Endothelial cell of umbilical vein (primary cell): ENCODE measurements around the gene ROCK2. TPM values are rescaled to one million over a fixed set of nuclear protein-coding genes. Genes with fewer than 3 reads are reported as not detected.

Experiments
- BruUV-seq: library from RNA; stranded (reverse); fragments of 400-500 nt; replicated peaks from 2 replicates; lab custom pipeline; 2021; lab: Mats Ljungman, UMichigan
- CTCF ChIA-PET: fragments of 300-600, 350-600 bp; sonication (Branson Sonifier 250); formaldehyde crosslinking; loops from one replicate; lab custom pipeline; 2021; ENCODE audit warnings: antibody characterized with exemption, inconsistent platforms; lab: Charles Lee
- POLR2A ChIA-PET: fragments of 300-600, 350-600 bp; sonication (Branson Sonifier 250); formaldehyde crosslinking; loops from one replicate; lab custom pipeline; 2021; ENCODE audit warnings: antibody characterized with exemption, inconsistent platforms; lab: Charles Lee
- DNase-seq: peaks from one replicate; pipeline ENCODE4 v3.0.0-alpha.2; 2011; ENCODE audit warnings: low read depth, low spot score
- FAIRE-seq: peaks from 2 replicates; lab custom pipeline; 2011; peaks lifted over from hg19 to GRCh38; lab: Jason Lieb, UNC
- H2AFZ ChIP-seq: 2 replicates; pipeline ENCODE4 v1.6.0; 2012; ENCODE audit warnings: low read depth, low read length, control low read depth, inconsistent platforms
- H3K27ac ChIP-seq: 2 replicates; pipeline ENCODE4 v1.5.1; 2011; ENCODE audit warnings: low read depth, mild to moderate bottlenecking, control low read depth, low read length, moderate library complexity; ENCODE audit not compliant: insufficient read depth
- H3K27me3 ChIP-seq, 2 experiments: 2 replicates each; pipeline versions ENCODE4 v1.6.0 to v1.6.1; 2011; ENCODE audit warnings: low read length in 2 of 2, mixed read lengths in 1 of 2; ENCODE audit not compliant: control insufficient read depth in 2 of 2, insufficient read depth in 2 of 2
- H3K36me3 ChIP-seq, 2 experiments: 2 replicates in 1 of 2; 3 replicates in 1 of 2; pipeline ENCODE4 v1.5.1; 2011; ENCODE audit warnings: low read length in 2 of 2, mild to moderate bottlenecking in 1 of 2, moderate library complexity in 1 of 2; ENCODE audit not compliant: control insufficient read depth in 2 of 2, insufficient read depth in 2 of 2; ENCODE audit errors: extremely low read depth in 1 of 2
- H3K4me1 ChIP-seq: 3 replicates; pipeline ENCODE4 v1.5.1; 2011; ENCODE audit warnings: mild to moderate bottlenecking, low read length; ENCODE audit not compliant: control insufficient read depth, insufficient read depth; ENCODE audit errors: extremely low read depth
- H3K4me2 ChIP-seq: 2 replicates; pipeline ENCODE4 v1.6.1; 2011; ENCODE audit warnings: low read length, control low read depth, mixed read lengths; ENCODE audit not compliant: insufficient read depth
- H3K4me3 ChIP-seq, 3 experiments: fragments of 200-600 bp in 1 of 3; sonication (generic), shearing (Covaris generic) in 1 of 3; replicated peaks in 1 of 3; 2 replicates each; pipeline ENCODE4 v1.5.1; 2011 to 2016; ENCODE audit warnings: control low read depth in 3 of 3, low read length in 3 of 3, mild to moderate bottlenecking in 2 of 3, inconsistent platforms in 1 of 3, low read depth in 1 of 3, moderate library complexity in 1 of 3; ENCODE audit not compliant: insufficient read depth in 1 of 3
- H3K79me2 ChIP-seq: 2 replicates; pipeline ENCODE4 v1.6.0; 2012; ENCODE audit warnings: low read length, inconsistent platforms; ENCODE audit not compliant: control insufficient read depth, insufficient read depth
- H3K9ac ChIP-seq: replicated peaks from 2 replicates; pipeline ENCODE3; 2011; ENCODE audit warnings: low read length, control low read depth; ENCODE audit not compliant: insufficient read depth; ENCODE audit errors: extremely low read depth
- H3K9me1 ChIP-seq: replicated peaks from 3 replicates; pipeline ENCODE4 v1.6.0; 2011; ENCODE audit warnings: mild to moderate bottlenecking, low read length; ENCODE audit not compliant: control insufficient read depth, insufficient read depth; ENCODE audit errors: extremely low read depth
- H3K9me3 ChIP-seq: replicated peaks from 2 replicates; pipeline ENCODE4 v1.5.1; 2012; ENCODE audit warnings: low read length, inconsistent platforms; ENCODE audit not compliant: control insufficient read depth, insufficient read depth
- H4K20me1 ChIP-seq: replicated peaks from 2 replicates; pipeline ENCODE3; 2011; ENCODE audit warnings: mild to moderate bottlenecking, low read length; ENCODE audit not compliant: control insufficient read depth, insufficient read depth; ENCODE audit errors: extremely low read depth
- CTCF ChIP-seq, 2 donors: IDR thresholded peaks; 1 replicate in 1 of 2; 2 replicates in 1 of 2; pipeline ENCODE4 v1.5.1; 2011; ENCODE audit warnings: low read length in 2 of 2, mild to moderate bottlenecking in 2 of 2, moderate library complexity in 2 of 2, control low read depth in 1 of 2, inconsistent platforms in 1 of 2, low read depth in 1 of 2; ENCODE audit not compliant: insufficient read depth in 1 of 2; ENCODE audit errors: extremely low read depth in 1 of 2
- EZH2 ChIP-seq: IDR thresholded peaks from 2 replicates; pipeline ENCODE4 v1.6.1; 2012; ENCODE audit warnings: borderline replicate concordance, low read depth, mild to moderate bottlenecking, moderate library complexity, low read length, inconsistent platforms; ENCODE audit not compliant: severe bottlenecking
- FOS ChIP-seq: IDR thresholded peaks from 2 replicates; pipeline ENCODE4 v1.6.1; 2011; ENCODE audit warnings: mild to moderate bottlenecking, low read length, moderate library complexity, borderline replicate concordance; ENCODE audit not compliant: insufficient read depth
- GATA2 ChIP-seq: IDR thresholded peaks from 2 replicates; pipeline ENCODE4 v1.7.0; 2011; ENCODE audit warnings: low read depth, mild to moderate bottlenecking, moderate library complexity, mixed read lengths, low read length; ENCODE audit not compliant: insufficient read length, insufficient read depth
- JUN ChIP-seq: IDR thresholded peaks from 2 replicates; pipeline ENCODE4 v1.6.1; 2011; ENCODE audit warnings: borderline replicate concordance, low read depth; ENCODE audit not compliant: insufficient read length, insufficient read depth
- MYC ChIP-seq: IDR thresholded peaks from one replicate; pipeline ENCODE4 v1.6.1; 2011; ENCODE audit warnings: mild to moderate bottlenecking, low read depth, low read length
- POLR2A ChIP-seq: IDR thresholded peaks from 2 replicates; pipeline ENCODE4 v1.6.1; 2012; ENCODE audit warnings: low read depth, mild to moderate bottlenecking, control low read depth, low read length
- POLR2AphosphoS5 ChIP-seq: IDR thresholded peaks from 2 replicates; pipeline ENCODE4 v1.6.1; 2012; ENCODE audit warnings: low read depth, mild to moderate bottlenecking, control low read depth, low read length, moderate library complexity; ENCODE audit not compliant: insufficient read depth
- dilution Hi-C: fragments of 300-500 bp; cut with MboI; formaldehyde crosslinking; loops from one replicate; pipeline ENCODE4 v1.15.0; 2019; ENCODE audit warnings: low sequenced_read_pairs; ENCODE audit not compliant: extremely low pct_ligation_motif_present
- intact Hi-C: fragments of 100-400 bp; cut with micrococcal nuclease; formaldehyde crosslinking; loops from one replicate; pipeline ENCODE4 v1.10.0; 2022
- polyA plus RNA-seq, 4 experiments: library from polyadenylated mRNA; depleted of rRNA in 3 of 4; stranded (reverse) in 3 of 4; unstranded in 1 of 4; fragments of >200 nt; gene quantifications; 2 replicates each; pipeline versions ENCODE4 v1.2.1 to v1.2.3, GENCODE V29; 2011 to 2012; ENCODE audit warnings: missing spikeins in 1 of 4
- total RNA-seq: library from RNA; stranded (reverse); gene quantifications from 2 replicates; pipeline ENCODE4 v1.2.3, GENCODE V29; 2021
- TF ChIP-seq, protein P1 (sequence below): IDR thresholded peaks from 2 replicates; pipeline ENCODE4 v1.6.1; 2011; ENCODE audit not compliant: insufficient read depth, insufficient read length

Gene ROCK2
- total and polyA plus RNA-seq, 2 donors (not counting 3 experiments of a cell fraction or from before 2014, with no cell fraction given) = 5.2 to 56.5 TPM

GRCh38 chr2:11175293-11175795 is 169.1 kb downstream of the ROCK2 start:
- Histone ChIP-seq H3K4me3 (no peak overlapping the region), H3K9me3 (no peaks in the 10 kb centered on the region), H3K36me3 (no peaks in the 10 kb centered on the region), H3K79me2 (no peaks in the 10 kb centered on the region), H3K4me1 (peaks cover 3% of the 10 kb centered on the region), H3K9me1 (no peaks in the 10 kb centered on the region), H2AFZ (no peak overlapping the region), H4K20me1 (no peaks in the 10 kb centered on the region), H3K4me2 (no peak overlapping the region), H3K27me3 (no peaks in the 10 kb centered on the region), H3K27ac (no peak overlapping the region), H3K9ac (no peak overlapping the region)
- no TSS peak for BruUV-seq
- FAIRE-seq = no peak
- ChIA-PET POLR2A (no interaction called here), CTCF (interaction anchor here (0.6 to 1.8 kb wide), 5 partner anchors 9 to 343 kb away, joined by 3 to 8 read pairs (median 4); no protein-coding TSS in a partner anchor)
- dilution Hi-C loops = no loop called here
- TF ChIP-seq CTCF (IDR thresholded peaks at IDR 0.05; ENCODE audit: extremely low read depth in 1 of 2, insufficient read depth in 1 of 2, low read depth in 1 of 2, low read length in 2 of 2) (no peak), POLR2AphosphoS5 (no peak), FOS (no peak), EZH2 (no peak), POLR2A (no peak), GATA2 (no peak), MYC (no peak), JUN (no peak)
- TF ChIP-seq, protein P1, sequence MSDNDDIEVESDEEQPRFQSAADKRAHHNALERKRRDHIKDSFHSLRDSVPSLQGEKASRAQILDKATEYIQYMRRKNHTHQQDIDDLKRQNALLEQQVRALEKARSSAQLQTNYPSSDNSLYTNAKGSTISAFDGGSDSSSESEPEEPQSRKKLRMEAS = no peak
- intact Hi-C loops = no loop called here
- no peak for DNase-seq
